RCC 7860 (cell line): ENCODE measurements around the gene MIEF1.
"Not testable (repeated sequence)": the region's sequence is repeated elsewhere in the genome, so short reads cannot be mapped to it uniquely, and the experiment has no call there.

ENCODE experiments used
- DNase-seq: peaks from one replicate; pipeline ENCODE4 v3.0.0-alpha.2; 2015; ENCODE audit warnings: low spot score
- FAIRE-seq: peaks from 2 replicates; lab custom pipeline; 2012; peaks lifted over from hg19 to GRCh38; lab: Jason Lieb, UNC

MIEF1 gene

DNA sequence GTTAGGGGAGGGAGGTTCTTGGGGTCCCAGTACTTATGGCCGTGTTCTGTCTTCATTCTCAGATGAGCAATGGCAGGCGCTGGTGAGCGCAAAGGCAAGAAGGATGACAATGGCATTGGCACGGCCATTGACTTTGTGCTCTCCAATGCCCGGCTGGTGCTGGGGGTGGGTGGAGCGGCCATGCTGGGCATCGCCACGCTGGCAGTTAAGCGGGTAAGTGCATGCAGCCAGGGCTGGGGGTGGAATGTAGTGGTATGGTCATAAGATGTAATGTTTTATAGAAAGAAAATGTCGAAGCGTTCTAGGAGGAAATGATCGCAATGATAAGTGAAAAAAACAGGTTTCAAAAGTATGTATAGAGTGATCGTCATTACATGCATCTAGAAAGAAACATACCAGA, 9.1 kb downstream of the MIEF1 start:
- no peak for FAIRE-seq
- no peak for DNase-seq

DNA sequence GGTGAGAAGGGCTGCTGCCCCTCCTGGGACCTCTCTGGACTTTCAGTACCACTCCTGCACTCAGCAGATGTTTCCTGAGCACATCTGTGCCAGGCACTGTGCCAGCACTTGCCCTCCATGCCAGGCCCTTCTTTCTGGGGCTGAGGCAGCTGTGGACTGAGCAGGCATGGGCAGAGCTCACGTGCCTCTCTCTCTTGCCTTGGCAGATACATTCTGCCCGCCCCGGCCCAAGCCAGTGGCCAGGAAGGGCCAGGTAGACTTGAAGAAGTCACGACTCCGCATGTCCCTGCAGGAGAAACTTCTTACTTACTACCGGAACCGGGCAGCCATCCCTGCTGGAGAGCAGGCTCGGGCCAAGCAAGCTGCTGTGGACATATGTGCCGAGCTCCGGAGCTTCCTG, 9.9 kb downstream of the MIEF1 start:
- DNase-seq (no peak), FAIRE-seq (no peak)

DNA sequence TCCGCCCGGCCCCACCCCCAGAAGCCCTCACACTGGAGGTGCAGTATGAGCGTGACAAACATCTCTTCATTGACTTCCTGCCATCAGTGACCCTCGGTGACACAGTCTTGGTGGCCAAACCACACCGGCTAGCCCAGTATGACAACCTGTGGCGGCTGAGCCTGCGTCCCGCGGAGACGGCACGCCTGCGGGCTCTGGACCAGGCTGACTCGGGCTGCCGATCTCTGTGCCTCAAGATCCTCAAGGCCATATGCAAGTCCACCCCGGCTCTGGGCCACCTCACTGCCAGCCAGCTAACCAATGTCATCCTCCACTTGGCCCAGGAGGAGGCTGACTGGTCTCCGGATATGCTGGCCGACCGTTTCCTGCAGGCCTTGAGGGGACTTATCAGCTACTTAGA, 11.7 kb downstream of the MIEF1 start:
- FAIRE-seq (no peak), DNase-seq (no peak)

- DNase-seq: no peak
Observed at GRCh38 chr22:39514373-39514973, 12.4 kb downstream of the MIEF1 start.

GRCh38 chr22:39515266-39516050, 13.4 kb downstream of the MIEF1 start:
- DNase-seq: no peak
- FAIRE-seq: no peak

More at GRCh38 chr22:39514373-39514973, 12.4 kb downstream of the MIEF1 start:
- FAIRE-seq: no peak

DNA sequence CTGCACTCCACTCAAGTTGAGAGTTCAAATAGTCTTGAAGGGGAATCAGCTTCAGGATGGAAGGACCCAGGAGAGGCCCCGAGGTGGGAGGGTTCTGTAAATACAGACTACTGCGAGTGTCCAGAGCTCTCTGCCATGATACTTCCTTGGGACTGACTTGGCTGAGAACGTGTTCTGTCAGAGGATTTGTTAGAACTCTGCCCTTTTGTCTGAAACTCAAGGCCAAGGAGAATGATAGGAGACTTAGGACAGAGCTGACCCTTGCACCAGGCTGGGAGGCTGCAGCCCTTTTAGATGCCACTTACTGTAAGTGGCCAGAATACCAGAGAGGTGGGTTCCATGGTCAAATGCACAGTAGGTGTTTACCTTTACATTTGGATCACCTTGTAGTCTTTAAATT, 15.4 kb downstream of the MIEF1 start:
- no peak for DNase-seq
- no peak for FAIRE-seq

DNA sequence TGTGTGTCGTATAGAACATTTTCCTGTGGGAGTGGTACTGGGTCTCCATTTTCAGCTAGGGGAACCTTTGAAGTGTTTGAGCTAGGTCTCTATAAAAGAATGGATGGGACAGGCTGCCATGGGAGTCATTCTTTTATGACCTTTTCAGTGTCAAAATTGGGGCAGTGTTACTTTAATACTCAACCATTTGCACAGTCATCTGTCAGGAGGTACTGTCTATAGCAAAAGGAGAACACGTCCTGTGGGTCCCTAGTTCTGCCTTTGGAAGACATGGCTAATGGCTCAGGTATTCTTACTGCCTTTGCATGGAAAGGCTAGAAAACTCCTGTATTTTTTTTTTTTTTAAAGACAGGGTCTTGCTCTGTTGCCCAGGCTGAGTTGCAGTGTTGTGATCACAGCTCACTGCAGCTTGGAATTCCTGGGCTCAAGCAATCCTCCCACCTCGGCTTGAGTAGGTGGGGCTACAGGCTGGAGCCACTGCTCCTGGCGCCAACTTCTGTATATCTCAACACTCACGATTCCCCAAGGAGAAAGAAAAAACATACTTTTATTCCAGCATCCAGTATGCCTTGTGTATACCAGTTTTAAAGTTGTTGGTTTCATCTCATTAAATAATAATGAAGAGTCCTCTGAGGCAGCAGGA, 16.2 kb downstream of the MIEF1 start:
- FAIRE-seq: no peak
- DNase-seq: no peak

DNA sequence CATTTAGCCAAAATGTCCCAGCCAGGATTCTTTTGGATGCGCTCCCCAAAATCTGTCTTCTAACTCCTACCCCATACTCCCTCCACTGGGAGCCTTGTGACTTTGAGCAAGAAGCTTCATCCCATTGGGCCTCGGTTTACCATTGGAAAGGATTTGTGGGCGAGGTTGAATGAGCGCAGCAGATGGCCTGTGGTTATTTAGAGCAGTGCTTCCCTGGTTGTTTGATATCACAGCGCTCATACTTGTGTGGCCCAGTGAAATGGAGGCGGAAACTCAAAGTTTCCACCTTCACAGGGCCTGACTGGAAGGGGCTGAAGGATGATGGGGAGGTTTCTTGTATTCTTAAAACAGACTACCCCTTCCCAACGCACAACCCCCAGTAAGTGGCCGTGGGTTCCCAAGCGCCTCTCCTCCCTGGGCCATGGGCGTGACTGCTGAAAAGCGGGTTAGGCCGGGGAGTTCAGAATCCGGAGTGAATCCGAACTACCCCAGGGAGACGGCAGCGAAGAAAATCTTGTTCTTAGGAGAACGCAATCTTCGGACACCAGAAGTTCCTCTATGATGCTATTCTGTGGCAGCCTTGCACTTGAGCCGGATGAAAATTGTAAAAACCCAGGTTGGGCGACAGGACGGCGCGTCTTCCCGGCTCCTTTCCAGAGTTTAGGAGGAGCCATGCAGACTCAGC, 17.0 kb downstream of the MIEF1 start:
- no peak for FAIRE-seq
- DNase-seq: peak; percentile 31

- DNase-seq (peak; percentile 97), FAIRE-seq (peak; percentile 88)
Observed at GRCh38 chr22:39519681-39520225, 17.7 kb downstream of the MIEF1 start.

DNA sequence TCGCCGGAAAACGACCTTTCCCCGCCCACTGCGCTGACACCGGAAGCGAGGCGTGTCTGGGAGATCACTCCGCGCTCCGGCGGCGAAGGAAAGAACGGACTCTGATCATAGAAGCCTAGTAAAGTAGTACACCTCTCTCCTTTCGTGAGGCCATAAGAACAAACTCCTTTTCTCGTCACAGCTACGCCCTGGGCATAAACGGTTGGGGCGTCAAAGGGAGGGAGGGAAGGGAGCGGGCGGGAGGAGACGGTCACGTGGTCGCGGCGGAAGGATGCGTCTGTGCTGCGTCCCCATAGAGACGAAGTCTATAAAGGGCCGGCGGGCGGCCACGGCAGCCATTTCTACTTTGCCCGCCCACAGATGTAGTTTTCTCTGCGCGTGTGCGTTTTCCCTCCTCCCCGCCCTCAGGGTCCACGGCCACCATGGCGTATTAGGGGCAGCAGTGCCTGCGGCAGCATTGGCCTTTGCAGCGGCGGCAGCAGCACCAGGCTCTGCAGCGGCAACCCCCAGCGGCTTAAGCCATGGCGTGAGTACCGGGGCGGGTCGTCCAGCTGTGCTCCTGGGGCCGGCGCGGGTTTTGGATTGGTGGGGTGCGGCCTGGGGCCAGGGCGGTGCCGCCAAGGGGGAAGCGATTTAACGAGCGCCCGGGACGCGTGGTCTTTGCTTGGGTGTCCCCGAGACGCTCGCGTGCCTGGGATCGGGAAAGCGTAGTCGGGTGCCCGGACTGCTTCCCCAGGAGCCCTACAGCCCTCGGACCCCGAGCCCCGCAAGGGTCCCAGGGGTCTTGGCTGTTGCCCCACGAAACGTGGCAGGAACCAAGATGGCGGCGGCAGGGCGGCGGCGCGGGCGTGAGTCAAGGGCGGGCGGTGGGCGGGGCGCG, 18.4 kb downstream of the MIEF1 start, which contains the start of gene ATF4:
TSS of gene ATF4 (plus strand) at position 337 of the 880 bp plus-strand sequence. CDS start 884 bp downstream, outside the sequence.
- peak; percentile 22 for DNase-seq
- no peak for FAIRE-seq

- DNase-seq, FAIRE-seq: not testable (repeated sequence)
Observed at GRCh38 chr22:39521106-39521885, 19.2 kb downstream of the MIEF1 start.

- not testable (repeated sequence) for FAIRE-seq, DNase-seq
Observed at GRCh38 chr22:39522091-39522490, 20.0 kb downstream of the MIEF1 start.

DNA sequence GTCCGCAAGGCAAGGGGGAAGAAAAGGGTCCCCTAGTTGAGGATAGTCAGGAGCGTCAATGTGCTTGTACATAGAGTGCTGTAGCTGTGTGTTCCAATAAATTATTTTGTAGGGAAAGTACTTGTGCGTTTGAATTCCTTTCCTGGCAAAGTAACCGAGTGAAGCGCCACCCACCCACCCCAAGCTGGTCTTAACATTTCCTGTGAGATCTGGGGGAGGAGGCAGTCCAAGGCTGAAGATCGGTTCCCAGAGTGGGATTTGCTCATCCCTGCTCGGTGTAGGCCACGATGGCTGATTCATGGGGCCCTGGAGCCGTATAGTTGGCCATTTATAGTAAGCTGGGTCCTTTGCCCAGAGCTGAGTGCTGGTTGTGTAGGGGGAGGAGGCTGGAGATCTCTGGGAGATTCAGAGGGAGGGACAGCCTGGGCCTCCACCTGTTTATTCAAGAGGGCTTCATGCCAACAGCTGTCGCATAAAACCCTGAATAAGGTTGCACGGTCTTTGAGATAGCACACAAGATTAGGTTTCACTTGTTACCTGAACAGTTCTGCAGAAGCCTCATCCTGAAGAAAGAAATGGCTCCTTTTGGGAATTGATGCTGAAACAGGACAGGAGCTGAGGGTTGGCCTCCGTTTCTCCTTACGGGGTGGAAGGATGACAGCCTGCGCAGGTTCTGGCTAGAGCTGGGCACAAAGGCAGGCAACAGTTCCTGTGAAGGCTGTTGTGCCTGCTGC, 20.6 kb downstream of the MIEF1 start:
- peak; percentile 27 for DNase-seq
- FAIRE-seq: no peak

GRCh38 chr22:39524089-39524752, 22.1 kb downstream of the MIEF1 start:
- DNase-seq (no peak), FAIRE-seq (no peak)

- FAIRE-seq: no peak
- DNase-seq: no peak
Observed at GRCh38 chr22:39524753-39525657, 22.9 kb downstream of the MIEF1 start.

DNA sequence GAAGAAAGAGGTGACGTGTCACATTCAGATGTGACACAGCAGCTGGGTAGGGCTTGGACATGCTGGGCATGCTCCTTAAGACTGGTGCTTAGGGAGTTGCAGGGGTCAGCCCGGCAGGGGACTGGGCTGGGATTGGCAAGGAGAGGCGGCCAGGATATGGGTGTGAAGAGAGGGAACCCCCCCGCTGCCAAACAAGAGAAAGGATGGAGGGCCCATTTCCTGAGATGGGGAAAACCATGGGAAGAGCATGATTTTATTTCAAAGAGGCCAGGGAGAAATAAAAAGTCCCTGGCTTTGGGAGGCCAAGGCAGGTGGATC, 23.5 kb downstream of the MIEF1 start:
- DNase-seq: no peak
- no peak for FAIRE-seq

GRCh38 chr22:39526736-39527171, 24.7 kb downstream of the MIEF1 start:
- no peak for FAIRE-seq

More at GRCh38 chr22:39526736-39527171, 24.7 kb downstream of the MIEF1 start:
- DNase-seq: no peak
